Nephron progenitor cell (in vitro differentiated cells): ENCODE measurements around the gene IDH3G.
A peak's percentile ranks its signal among the peaks of the same experiment; 100 is the strongest.

Experiments
- DNase-seq: peaks from one replicate; pipeline ENCODE4 v3.0.0; 2021
- H3K27ac Mint-ChIP-seq: 2 replicates; pipeline ENCODE4 v1.8.0; 2021; ENCODE audit warnings: mild to moderate bottlenecking, moderate library complexity, mixed read lengths
- H3K27me3 Mint-ChIP-seq: 2 replicates; pipeline ENCODE4 v1.8.0; 2021; ENCODE audit warnings: mild to moderate bottlenecking, low read depth, mixed read lengths; ENCODE audit not compliant: poor library complexity
- H3K36me3 Mint-ChIP-seq: 2 replicates; pipeline ENCODE4 v1.8.0; 2021; ENCODE audit warnings: low read depth, mixed read lengths
- H3K4me1 Mint-ChIP-seq: 2 replicates; pipeline ENCODE4 v1.8.0; 2021; ENCODE audit warnings: mixed read lengths
- H3K4me3 Mint-ChIP-seq: 2 replicates; pipeline ENCODE4 v1.8.0; 2021; ENCODE audit warnings: mild to moderate bottlenecking, moderate library complexity, mixed read lengths
- H3K9me3 Mint-ChIP-seq: 2 replicates; pipeline ENCODE4 v1.8.0; 2021; ENCODE audit warnings: mild to moderate bottlenecking, moderate library complexity, mixed read lengths
- TF ChIP-seq, protein P1 (sequence below): fragments of 200-600 bp; sonication (generic); IDR thresholded peaks from 2 replicates; pipeline ENCODE4 v1.5.0; 2021; ENCODE audit warnings: antibody characterized with exemption

The IDH3G gene

DNA sequence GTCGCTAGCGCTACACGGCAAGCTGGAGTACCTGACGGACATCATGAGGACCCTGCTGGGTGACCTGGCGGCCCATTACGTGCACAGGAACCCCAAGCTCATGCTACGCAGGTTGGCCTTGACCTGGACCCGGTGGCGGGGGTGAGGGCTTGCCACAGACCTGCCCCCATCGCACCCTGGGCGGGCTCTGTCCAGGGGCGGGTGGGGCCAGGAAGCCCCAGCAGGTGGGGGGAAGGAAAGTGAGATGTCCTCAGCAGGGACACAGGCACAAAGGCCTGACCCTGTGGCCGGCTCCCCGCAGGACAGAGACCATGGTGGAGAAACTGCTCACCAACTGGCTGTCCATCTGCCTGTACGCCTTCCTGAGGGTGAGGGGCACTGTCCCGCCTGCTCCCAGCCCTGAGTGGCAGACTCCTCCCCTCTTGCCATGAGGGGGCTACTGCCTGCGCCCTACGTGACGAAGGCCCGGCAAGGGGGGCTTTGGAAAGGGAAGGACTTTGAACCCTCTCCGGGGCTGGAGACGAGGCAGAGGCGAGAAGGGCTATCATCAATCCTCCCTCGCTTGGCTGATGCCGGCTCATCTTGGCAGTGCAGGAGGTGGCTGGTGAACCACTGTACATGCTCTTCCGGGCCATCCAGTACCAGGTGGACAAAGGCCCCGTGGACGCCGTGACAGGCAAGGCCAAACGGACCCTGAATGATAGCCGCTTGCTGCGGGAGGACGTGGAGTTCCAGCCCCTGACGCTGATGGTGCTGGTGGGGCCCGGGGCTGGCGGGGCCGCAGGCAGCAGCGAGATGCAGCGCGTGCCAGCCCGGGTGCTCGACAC is 18.7 kb downstream of the IDH3G start:
- peaks cover 10% of the 10 kb centered on the region for H3K4me1 Mint-ChIP-seq
- H3K4me3 Mint-ChIP-seq, result no peak overlapping the region
- TF ChIP-seq, protein P1, sequence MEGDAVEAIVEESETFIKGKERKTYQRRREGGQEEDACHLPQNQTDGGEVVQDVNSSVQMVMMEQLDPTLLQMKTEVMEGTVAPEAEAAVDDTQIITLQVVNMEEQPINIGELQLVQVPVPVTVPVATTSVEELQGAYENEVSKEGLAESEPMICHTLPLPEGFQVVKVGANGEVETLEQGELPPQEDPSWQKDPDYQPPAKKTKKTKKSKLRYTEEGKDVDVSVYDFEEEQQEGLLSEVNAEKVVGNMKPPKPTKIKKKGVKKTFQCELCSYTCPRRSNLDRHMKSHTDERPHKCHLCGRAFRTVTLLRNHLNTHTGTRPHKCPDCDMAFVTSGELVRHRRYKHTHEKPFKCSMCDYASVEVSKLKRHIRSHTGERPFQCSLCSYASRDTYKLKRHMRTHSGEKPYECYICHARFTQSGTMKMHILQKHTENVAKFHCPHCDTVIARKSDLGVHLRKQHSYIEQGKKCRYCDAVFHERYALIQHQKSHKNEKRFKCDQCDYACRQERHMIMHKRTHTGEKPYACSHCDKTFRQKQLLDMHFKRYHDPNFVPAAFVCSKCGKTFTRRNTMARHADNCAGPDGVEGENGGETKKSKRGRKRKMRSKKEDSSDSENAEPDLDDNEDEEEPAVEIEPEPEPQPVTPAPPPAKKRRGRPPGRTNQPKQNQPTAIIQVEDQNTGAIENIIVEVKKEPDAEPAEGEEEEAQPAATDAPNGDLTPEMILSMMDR, result no peak
- H3K9me3 Mint-ChIP-seq, result peaks cover 22% of the 10 kb centered on the region
- no peak overlapping the region for H3K27ac Mint-ChIP-seq
- H3K27me3 Mint-ChIP-seq, result no peaks in the 10 kb centered on the region
- H3K36me3 Mint-ChIP-seq, result no peaks in the 10 kb centered on the region
- peak; percentile 3 for DNase-seq

DNA sequence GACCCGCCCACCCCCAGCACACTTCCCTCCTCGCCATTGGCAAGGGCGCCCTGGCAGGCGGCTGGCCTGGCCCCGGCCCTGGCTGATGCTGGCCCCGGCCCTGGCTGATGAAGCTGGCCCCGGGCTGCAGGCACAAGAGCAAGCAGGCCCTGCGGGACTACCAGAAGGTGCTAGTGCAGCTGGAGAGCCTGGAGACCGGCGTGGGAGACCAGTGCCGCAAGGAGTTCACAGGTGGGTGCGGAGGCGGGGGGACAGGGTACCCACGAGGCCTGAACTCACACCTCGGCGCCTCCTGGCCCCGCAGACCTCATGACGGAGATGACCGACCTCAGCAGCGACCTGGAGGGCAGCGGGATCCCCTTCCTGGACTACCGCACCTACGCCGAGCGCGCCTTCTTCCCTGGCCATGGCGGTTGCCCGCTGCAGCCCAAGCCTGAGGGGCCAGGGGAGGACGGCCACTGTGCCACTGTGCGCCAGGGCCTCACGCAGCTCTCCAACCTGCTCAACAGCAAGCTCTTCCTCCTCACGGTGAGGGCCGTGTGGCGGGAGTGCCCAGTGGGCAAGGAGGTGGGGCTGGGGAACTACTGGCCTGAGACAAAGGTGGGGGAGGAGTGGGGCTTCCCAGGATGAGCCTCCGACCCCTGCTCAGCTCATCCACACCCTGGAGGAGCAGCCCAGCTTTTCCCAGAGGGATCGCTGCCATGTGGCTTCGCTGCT is 19.4 kb downstream of the IDH3G start:
- Mint-ChIP-seq H3K4me1 (peaks cover 3% of the 10 kb centered on the region), H3K4me3 (no peak overlapping the region), H3K36me3 (no peaks in the 10 kb centered on the region), H3K9me3 (peaks cover 20% of the 10 kb centered on the region), H3K27ac (no peak overlapping the region), H3K27me3 (peaks cover 3% of the 10 kb centered on the region)
- DNase-seq, result peak; percentile 0
- TF ChIP-seq, protein P1, result no peak

- Mint-ChIP-seq H3K36me3 (no peaks in the 10 kb centered on the region), H3K27ac (no peak overlapping the region), H3K4me1 (no peaks in the 10 kb centered on the region), H3K27me3 (peaks cover 4% of the 10 kb centered on the region), H3K4me3 (no peak overlapping the region), H3K9me3 (peaks cover 21% of the 10 kb centered on the region)
- peak; percentile 0 for DNase-seq
- TF ChIP-seq, protein P1, result no peak
Measured at GRCh38 chrX:153773741-153774575, 20.2 kb downstream of the IDH3G start.

- peaks cover 21% of the 10 kb centered on the region for H3K9me3 Mint-ChIP-seq
- TF ChIP-seq, protein P1, result no peak
- peaks cover 4% of the 10 kb centered on the region for H3K27me3 Mint-ChIP-seq
- no peak for DNase-seq
- no peaks in the 10 kb centered on the region for H3K36me3 Mint-ChIP-seq
- H3K4me1 Mint-ChIP-seq, result no peaks in the 10 kb centered on the region
- no peak overlapping the region for H3K27ac Mint-ChIP-seq
- H3K4me3 Mint-ChIP-seq, result no peak overlapping the region
Measured at GRCh38 chrX:153773218-153773611, 21.0 kb downstream of the IDH3G start.

DNA sequence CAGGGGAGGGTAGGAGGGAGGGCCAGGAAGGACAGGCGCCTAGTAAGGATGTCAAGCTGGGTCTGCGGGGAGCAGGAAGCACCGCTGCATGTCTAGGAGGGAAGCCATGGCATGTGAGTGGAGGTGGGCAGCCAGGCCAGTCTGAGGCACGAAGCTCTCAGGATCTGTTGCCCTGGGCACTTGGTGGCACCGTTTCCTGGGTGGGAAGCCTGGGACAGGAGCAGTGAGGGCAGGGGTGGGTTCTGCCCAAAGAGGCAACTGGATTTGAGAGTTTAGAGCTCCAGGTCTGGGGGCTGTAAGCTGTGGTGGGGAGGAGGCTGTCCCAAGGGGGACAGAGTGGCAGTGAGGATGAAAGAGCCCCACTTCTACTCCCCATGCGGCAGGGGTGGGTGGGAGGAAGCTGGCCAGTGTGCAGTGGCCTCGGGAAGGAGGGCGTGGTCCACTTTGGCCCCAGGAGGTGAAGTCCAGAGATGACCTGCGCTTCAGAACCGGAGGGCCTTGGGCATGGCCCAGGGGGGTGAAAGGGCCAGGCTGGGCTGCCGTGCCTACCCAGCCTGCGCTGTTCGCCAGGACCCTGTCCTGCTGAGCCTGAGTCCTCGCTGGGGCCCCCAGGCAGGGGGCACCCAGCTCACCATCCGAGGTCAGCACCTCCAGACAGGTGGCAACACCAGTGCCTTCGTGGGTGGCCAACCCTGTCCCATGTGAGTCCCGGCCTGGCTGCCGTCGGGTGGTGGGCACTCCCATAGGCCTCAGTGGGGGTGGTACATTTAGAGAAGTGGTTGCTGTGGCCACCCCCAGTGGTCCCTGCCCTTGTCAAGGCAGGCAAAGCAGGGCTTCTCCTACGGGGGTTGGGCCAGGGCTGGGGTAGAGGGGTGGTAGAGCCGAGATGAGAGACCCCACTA is 21.6 kb downstream of the IDH3G start:
- no peak for DNase-seq
- peaks cover 21% of the 10 kb centered on the region for H3K9me3 Mint-ChIP-seq
- peaks cover 4% of the 10 kb centered on the region for H3K27me3 Mint-ChIP-seq
- H3K4me3 Mint-ChIP-seq, result no peak overlapping the region
- TF ChIP-seq, protein P1, result no peak
- H3K4me1 Mint-ChIP-seq, result no peaks in the 10 kb centered on the region
- no peak overlapping the region for H3K27ac Mint-ChIP-seq
- H3K36me3 Mint-ChIP-seq, result no peaks in the 10 kb centered on the region
